Fibroblast of lung (primary cell): Measurements from ENCODE around the gene SCOC.

Experiments used
- CTCF ChIP-seq, 2 donors: IDR thresholded peaks in 1 of 2; conservative IDR thresholded peaks in 1 of 2; 1 replicate in 1 of 2; 2 replicates in 1 of 2; pipeline ENCODE4 v1.5.1; 2011 to 2012; ENCODE audit warnings: low read length in 2 of 2, control low read depth in 1 of 2, inconsistent platforms in 1 of 2, low read depth in 1 of 2, mild to moderate bottlenecking in 1 of 2
- EZH2 ChIP-seq: IDR thresholded peaks from 2 replicates; pipeline ENCODE4 v1.5.1; 2012; ENCODE audit warnings: low read length, control low read depth, mild to moderate bottlenecking; ENCODE audit errors: missing control alignments

- TF ChIP-seq CTCF (conservative IDR thresholded peaks at IDR 0.05 in 1 of 2, IDR thresholded peaks at IDR 0.05 in 1 of 2; ENCODE audit: low read depth in 1 of 2, low read length in 2 of 2) (peak; percentile 22 to 47), EZH2 (no peak)
These were observed 53.9 kb downstream of the SCOC start, which contains the start of gene CLGN for GRCh38 chr4:140427106-140427918.
